GM04503 (cell line): ENCODE results near the gene CPNE1.
"Not testable (repeated sequence)": the region's sequence is repeated elsewhere in the genome, so short reads cannot be mapped to it uniquely, and the experiment has no call there.

Experiments
- DNase-seq: peaks from one replicate; pipeline ENCODE4 v3.0.0-alpha.2; 2012; ENCODE audit warnings: low read depth

The CPNE1 gene

DNA sequence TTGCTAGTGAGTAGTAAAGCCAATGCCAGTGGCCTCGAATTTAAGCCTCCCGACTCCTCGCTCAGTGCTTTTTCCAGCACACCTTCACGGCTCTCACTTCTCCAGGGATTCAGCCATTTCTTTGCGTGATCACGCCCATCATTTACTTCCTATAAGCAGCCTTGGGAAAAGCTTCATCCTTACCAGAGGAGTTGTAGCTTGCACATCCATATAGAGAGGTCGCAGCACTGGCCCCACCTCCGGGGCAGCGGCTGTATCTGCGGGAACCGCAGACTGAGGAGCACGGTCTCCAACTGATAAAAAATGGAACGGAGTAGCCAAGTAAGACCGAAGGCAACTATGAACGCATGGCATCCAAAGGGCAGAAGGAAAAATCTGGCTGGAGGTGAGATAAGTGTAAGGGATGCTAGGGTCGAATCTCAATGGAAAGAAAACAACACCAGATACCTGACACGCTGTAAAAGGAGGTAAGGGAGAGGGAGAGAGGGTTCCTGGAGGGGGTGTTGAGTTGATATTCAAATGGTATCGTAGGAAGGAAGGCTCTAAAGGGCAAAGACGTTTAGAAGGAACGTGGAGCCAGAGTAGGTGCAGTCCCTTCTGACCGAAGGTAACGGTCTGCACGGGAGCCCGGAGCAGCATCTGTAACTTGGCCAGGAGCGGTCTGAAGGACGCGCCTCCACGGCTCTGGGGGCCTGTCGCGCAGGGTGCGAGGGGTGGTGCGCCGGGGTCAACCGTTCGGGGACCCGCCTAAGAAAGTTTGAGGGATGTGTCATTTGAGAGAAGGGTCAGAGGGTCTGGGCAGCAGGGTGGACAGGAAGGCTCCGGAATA is 33.8 kb upstream of the CPNE1 start:
- DNase-seq: no peak

DNA sequence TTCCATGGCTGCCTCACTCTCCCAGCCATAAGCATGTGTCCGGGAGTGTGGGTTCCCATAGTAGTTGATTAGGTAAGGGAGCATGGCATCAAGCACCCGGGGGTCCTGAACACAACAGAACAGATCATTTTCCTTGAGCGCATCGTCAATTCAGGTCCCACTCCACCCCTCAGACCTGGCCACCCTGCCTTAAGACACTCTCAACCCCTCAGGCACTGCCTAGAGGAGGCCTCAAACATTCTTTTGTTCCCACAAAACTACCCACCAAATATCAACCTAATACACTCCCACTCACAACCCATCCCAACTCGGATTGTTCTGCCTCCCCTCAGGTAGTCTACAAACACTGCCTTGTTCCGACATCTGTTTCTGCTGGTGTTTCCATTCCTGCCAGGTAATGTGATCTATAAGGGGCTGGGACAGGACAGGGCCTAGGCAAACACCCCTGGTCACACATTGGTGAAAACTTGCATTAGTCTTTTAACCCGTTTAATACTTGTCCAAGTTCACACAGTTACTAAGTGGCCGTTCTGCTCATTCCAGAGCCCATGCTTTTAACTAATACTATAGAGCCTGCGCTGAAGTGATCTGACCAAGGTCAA is 33.1 kb upstream of the CPNE1 start:
- no peak for DNase-seq

DNA sequence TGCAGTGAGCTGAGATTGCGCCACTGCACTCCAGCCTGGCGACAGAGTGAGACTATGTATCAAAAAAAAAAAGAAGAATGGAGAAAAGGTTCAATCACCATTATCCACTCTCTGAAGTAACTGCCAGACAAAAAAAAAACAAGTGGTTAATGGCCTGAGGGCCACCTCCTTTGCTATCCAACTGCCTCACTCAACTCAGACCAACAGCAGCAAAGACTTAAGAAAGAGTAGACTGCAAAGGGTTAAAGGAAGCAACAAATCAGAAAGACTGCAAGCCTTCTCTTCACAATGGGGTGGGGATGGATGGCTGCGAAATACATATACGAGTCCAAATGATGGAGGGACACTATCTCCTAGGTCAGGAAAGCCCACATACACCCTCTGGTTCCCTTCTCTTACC is 31.3 kb upstream of the CPNE1 start:
- DNase-seq: no peak

DNA sequence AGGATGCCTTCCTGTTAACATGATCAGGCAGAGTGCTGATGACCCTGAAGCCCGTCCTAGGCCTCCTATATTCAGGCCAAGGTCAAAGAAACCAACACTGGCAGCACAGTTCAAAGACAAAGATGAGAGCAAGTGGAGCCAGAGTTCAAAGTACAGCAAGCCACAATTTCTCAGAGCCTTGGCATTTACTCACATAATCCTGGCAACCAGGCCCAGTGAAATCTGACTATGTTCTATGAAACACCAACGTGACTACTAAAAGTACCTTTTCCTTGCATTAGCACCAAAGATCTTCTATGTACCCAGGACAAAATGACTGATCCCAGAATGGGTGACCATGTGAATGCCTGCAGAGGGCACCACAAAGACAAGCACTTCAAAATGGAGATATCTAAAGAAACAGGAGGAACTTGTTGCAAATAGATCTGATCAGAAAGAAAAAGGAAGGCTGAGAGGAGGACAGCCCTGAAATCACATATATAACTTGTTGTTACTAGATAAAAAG is 30.6 kb upstream of the CPNE1 start:
- DNase-seq: no peak

DNA sequence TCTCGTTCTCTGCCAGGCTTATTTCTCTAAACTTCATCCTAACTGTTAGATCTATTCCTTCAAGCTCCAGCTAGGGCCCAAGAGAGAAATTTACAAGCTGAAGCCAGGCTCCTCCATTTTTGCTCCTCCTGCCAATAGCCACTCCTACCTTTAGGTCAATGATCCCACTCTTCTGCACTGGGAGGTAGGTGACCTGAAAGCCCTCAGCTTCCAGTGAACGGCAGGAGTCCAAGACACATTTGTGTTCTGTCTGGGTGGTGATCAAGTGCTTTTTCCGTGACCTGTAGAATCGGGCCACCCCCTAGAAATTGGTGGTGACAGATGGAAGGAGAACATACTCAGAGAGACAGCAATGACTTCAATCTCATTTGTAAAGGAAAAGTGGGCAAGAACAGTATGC is 25.6 kb upstream of the CPNE1 start:
- DNase-seq: no peak

- DNase-seq: not testable (repeated sequence)
These were observed 22.2 kb upstream of the CPNE1 start for GRCh38 chr20:35686872-35687271.

DNA sequence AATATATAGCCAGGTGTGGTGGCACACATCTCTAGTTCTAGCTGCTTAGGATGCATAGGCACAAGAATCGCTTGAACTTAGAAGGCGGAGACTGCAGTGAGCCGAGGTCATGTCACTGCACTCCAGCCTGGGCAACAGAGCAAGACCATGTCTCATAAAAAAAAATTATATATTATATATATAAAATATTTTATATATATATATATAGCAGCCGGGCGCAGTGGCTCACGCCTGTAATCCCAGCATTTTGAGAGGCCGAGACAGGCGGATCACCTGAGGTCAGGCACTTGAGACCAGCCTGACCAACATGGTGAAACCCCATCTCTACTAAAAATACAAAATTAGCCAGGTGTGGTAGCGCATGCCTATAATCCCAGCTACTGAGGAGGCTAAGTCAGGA is 20.7 kb upstream of the CPNE1 start:
- not testable (repeated sequence) for DNase-seq

DNA sequence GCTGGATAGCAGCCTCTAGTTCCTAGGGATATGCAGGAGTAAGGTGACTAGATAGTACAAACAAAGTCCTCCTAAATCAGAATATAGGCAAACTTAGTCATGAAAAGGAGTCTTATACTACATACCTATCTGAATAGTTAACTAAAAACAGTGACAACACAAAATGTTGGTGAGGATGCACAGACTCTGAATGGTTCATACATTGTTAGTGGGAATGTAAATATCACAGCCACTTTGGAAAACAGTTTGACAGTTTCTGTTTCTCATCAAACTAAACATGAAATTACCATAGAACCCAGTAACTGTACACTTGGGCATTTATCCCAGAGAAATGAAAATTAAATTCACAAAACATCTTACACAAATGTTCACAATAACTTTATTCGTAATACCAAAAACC is 17.3 kb upstream of the CPNE1 start:
- DNase-seq: no peak

- no peak for DNase-seq
These were observed 15.9 kb upstream of the CPNE1 start for GRCh38 chr20:35680452-35681183.

DNA sequence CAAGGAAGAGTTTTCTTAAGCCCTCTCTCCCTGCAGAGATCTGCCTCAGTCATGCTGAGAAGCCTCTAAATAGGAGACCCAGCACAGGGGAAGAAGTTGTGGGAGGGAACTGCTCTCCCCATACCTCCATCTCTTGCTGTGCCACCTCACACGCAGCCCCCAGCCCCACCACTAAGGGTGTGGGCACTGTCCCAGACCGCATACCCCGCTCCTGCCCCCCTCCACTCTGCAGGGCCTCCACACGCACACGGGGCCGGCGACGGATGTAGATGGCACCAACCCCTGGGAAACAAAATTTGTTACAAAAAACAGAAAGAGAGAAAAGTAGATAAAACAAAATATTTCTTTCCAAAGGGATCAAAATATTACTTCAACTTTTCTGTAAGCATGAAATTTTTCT is 10.2 kb upstream of the CPNE1 start:
- DNase-seq: no peak

DNA sequence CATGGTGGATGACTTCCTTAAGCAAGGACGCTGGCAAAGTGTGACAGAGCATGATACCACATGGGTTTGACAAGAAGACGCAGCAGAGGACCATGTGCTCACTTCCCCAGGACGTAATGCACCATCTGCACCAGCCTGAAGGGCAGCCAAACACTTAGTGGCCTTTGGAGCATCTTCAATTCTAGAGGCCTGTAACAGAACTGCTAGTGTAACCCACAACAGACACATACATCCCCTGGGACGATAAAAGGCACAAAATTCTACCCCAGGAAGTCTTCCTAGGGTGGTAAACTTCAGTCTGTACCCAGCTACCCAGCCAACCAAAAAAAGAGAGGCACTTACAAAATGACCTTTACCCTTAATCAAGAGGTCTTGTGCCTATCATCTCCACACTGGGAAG is 9.2 kb upstream of the CPNE1 start:
- no peak for DNase-seq

GRCh38 chr20:35669681-35670080 is 5.0 kb upstream of the CPNE1 start:
- DNase-seq: no peak

DNA sequence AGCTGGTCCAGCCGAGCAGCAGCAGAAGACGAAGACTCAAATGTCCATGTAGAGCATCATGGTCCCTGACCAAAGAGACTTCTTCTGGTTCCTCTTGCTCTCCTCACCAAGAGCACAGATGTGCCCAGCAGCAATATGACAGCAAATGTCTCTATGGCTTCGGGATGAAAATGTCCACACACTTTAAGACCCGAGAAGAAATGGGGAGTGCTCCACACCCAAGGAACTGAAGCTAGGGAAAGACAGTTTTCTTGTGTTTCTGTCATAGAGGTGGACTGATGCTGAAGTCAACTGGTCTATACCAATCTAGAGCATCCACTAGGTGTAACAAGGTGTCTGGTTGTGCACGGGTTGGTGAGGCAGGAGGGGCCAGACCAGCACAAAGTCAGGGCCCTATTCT is 4.5 kb upstream of the CPNE1 start:
- no peak for DNase-seq

GRCh38 chr20:35665949-35666288 is 1.2 kb upstream of the CPNE1 start:
- DNase-seq: no peak

- no peak for DNase-seq
These were observed 909 bp downstream of the CPNE1 start for GRCh38 chr20:35663516-35664465.

DNA sequence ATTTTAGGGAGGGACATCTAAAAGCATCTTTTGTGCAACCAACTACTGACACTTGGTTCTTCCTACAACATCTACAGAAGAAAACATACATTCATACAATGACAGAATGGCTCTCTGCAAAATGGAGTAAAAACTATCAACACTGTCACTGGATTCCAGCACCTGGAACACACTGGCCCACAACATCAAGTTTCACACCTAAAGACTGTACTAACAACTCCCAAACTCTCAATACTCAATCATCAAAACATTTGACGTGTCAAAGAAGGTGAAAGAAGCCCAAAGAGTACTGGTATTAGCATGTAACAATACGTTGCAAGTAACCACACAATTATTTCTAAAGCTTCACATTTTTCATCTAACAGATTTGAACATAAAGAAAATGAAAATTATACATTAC is 2.1 kb downstream of the CPNE1 start:
- DNase-seq: no peak

GRCh38 chr20:35661908-35662307 is 2.8 kb downstream of the CPNE1 start:
- DNase-seq: no peak

DNA sequence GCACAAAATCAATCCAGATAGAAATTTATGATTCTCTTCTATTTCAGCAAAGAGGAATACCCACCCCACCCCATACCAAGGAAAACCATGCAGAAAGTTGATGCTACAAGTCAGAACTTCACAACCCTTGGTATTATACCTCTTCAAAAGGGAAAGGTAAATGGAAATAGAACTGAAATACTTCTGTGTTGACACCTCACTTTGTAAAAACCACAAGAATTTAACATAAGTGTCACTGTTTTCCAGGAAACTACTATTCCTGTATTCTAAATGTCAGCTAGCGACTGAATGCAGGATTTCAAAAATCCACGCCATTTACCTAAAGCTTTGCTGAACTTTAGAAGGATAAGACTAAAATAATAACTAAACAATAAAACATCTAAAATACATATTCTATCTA is 3.6 kb downstream of the CPNE1 start:
- DNase-seq: no peak

- DNase-seq: no peak
These were observed 4.4 kb downstream of the CPNE1 start for GRCh38 chr20:35660122-35660937.

- DNase-seq: no peak
These were observed 7.4 kb downstream of the CPNE1 start for GRCh38 chr20:35657271-35657670.

DNA sequence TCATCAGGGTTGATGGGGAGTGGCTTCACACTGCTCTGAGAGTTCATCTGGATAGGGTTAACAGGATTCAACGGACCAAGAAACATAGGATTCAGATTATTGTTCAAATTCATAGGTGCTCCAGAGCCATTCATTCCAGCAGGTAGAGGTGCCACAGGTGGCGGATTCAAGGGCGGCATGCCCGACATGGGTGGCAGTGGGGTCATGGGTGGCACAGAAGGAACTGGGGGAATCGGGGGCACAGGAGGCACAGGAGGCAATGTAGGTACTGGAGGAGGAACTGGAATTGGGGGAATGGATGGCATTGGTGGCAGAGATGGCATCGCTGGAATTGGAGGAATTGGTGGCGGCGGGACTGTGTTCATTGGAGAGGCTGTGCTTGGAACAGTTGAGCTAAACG is 10.3 kb downstream of the CPNE1 start:
- no peak for DNase-seq
